GM06990 (cell line): ENCODE data around the gene PALLD.

Source experiments
- DNase-seq: peaks from one replicate; pipeline ENCODE4 v3.0.0-alpha.2; 2011; ENCODE audit not compliant: insufficient read length; ENCODE audit errors: extremely low read depth
- H3K27me3 ChIP-seq: replicated peaks from 2 replicates; pipeline ENCODE4 v1.6.0; 2011; ENCODE audit warnings: low read length; ENCODE audit not compliant: control insufficient read depth, insufficient read depth
- H3K36me3 ChIP-seq: 2 replicates; pipeline ENCODE4 v1.5.1; 2011; ENCODE audit warnings: low read length; ENCODE audit not compliant: control insufficient read depth, insufficient read depth
- H3K4me3 ChIP-seq: replicated peaks from 2 replicates; pipeline ENCODE4 v1.5.1; 2011; ENCODE audit warnings: low read depth, mild to moderate bottlenecking, control low read depth, low read length
- TF ChIP-seq, protein P1 (sequence below): IDR thresholded peaks from 2 replicates; pipeline ENCODE4 v1.5.1; 2011; ENCODE audit warnings: low read length, control low read depth, mild to moderate bottlenecking, inconsistent platforms; ENCODE audit not compliant: insufficient read depth, poor library complexity, severe bottlenecking

The PALLD gene

DNA sequence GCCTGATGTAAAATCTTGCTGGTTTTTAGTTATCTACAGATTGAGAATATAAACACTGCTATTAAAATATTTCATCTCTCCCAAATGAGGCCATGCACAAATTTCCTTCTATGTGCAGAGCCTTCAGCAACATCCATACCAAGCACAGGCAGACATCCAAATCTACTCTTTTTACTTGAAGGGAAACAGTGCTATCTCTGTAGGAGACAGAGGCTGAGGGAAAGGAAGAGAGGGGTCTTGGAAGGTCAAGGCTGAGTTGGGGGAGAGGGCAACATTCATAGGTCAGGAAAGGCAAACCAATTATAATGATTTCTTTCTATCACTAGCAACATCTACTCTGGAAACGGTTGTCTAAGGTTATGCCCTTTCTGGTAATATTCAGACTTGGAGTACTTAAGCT is 273.0 kb downstream of the PALLD start:
- no peak for DNase-seq
- H3K4me3 ChIP-seq: no peak overlapping the region
- no peaks in the 10 kb centered on the region for H3K36me3 ChIP-seq
- TF ChIP-seq, protein P1, sequence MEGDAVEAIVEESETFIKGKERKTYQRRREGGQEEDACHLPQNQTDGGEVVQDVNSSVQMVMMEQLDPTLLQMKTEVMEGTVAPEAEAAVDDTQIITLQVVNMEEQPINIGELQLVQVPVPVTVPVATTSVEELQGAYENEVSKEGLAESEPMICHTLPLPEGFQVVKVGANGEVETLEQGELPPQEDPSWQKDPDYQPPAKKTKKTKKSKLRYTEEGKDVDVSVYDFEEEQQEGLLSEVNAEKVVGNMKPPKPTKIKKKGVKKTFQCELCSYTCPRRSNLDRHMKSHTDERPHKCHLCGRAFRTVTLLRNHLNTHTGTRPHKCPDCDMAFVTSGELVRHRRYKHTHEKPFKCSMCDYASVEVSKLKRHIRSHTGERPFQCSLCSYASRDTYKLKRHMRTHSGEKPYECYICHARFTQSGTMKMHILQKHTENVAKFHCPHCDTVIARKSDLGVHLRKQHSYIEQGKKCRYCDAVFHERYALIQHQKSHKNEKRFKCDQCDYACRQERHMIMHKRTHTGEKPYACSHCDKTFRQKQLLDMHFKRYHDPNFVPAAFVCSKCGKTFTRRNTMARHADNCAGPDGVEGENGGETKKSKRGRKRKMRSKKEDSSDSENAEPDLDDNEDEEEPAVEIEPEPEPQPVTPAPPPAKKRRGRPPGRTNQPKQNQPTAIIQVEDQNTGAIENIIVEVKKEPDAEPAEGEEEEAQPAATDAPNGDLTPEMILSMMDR: no peak
- no peaks in the 10 kb centered on the region; the same call in 1 of the 2 replicates for H3K27me3 ChIP-seq

DNA sequence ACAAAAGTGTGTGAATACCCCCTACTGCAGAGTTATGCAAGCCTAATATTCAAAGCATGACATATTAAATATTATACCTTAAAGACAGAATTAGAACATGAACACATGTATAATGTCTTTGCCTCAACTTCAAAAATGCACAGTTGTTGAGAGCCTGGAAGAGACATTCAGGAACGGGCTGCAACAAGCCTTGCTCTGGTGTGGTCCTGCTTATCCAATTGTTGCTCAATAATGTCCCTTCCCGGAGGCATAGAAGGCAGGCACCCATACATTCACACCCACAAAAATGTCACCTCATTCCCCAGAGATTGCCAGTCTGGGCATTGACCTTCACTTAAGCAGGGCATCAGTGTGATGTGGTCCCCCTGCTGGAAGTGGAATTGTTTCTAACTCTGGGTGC is 274.4 kb downstream of the PALLD start:
- H3K4me3 ChIP-seq: no peak overlapping the region
- H3K36me3 ChIP-seq: no peaks in the 10 kb centered on the region
- no peak for DNase-seq
- H3K27me3 ChIP-seq: no peaks in the 10 kb centered on the region; the same call in 1 of the 2 replicates
- TF ChIP-seq, protein P1: no peak

- TF ChIP-seq, protein P1: no peak
- DNase-seq: no peak
- Histone ChIP-seq H3K36me3 (no peaks in the 10 kb centered on the region), H3K4me3 (no peak overlapping the region), H3K27me3 (no peaks in the 10 kb centered on the region; the same call in 1 of the 2 replicates)
Measured at GRCh38 chr4:168773388-168774195, 276.7 kb downstream of the PALLD start.

GRCh38 chr4:168776382-168776781 is 279.5 kb downstream of the PALLD start:
- no peak overlapping the region for H3K4me3 ChIP-seq
- no peak for DNase-seq
- TF ChIP-seq, protein P1: no peak
- no peaks in the 10 kb centered on the region for H3K36me3 ChIP-seq
- H3K27me3 ChIP-seq: no peaks in the 10 kb centered on the region

- H3K4me3 ChIP-seq: no peak overlapping the region
- DNase-seq: no peak
- TF ChIP-seq, protein P1: no peak
- H3K36me3 ChIP-seq: no peaks in the 10 kb centered on the region
- H3K27me3 ChIP-seq: no peaks in the 10 kb centered on the region
Measured at GRCh38 chr4:168777277-168777965, 280.6 kb downstream of the PALLD start.
